ENCODE data around the gene NCAPD3.
A peak's percentile ranks its signal among the peaks of the same experiment; 100 is the strongest.

NCAPD3 gene

GRCh38 chr11:134252346-134253187 lies 28.8 kb upstream of the NCAPD3 start:
- DNase-seq = peak; percentile 65

GRCh38 chr11:134250675-134251074 lies 26.9 kb upstream of the NCAPD3 start:
- no peak for DNase-seq

- DNase-seq = no peak
Observed at GRCh38 chr11:134250246-134250645, 26.5 kb upstream of the NCAPD3 start.

GRCh38 chr11:134248910-134249480 lies 25.2 kb upstream of the NCAPD3 start:
- DNase-seq = no peak

- no peak for DNase-seq
Observed at GRCh38 chr11:134246678-134247077, 22.9 kb upstream of the NCAPD3 start.

- DNase-seq = no peak
Observed at GRCh38 chr11:134246100-134246499, 22.3 kb upstream of the NCAPD3 start.

- no peak for DNase-seq
Observed at GRCh38 chr11:134245434-134245833, 21.7 kb upstream of the NCAPD3 start.

- no peak for DNase-seq
Observed at GRCh38 chr11:134244593-134244992, 20.8 kb upstream of the NCAPD3 start.

GRCh38 chr11:134243913-134244312 lies 20.1 kb upstream of the NCAPD3 start:
- no peak for DNase-seq

GRCh38 chr11:134242376-134242775 lies 18.6 kb upstream of the NCAPD3 start:
- no peak for DNase-seq

GRCh38 chr11:134240592-134240991 lies 16.8 kb upstream of the NCAPD3 start:
- no peak for DNase-seq

GRCh38 chr11:134238956-134239355 lies 15.2 kb upstream of the NCAPD3 start:
- DNase-seq = no peak

GRCh38 chr11:134237557-134237922 lies 13.8 kb upstream of the NCAPD3 start:
- no peak for DNase-seq

GRCh38 chr11:134236834-134237556 lies 13.2 kb upstream of the NCAPD3 start:
- DNase-seq = no peak

GRCh38 chr11:134235399-134235798 lies 11.6 kb upstream of the NCAPD3 start:
- DNase-seq = no peak

- no peak for DNase-seq
Observed at GRCh38 chr11:134233729-134234179, 10.0 kb upstream of the NCAPD3 start.

GRCh38 chr11:134231958-134232659 lies 8.3 kb upstream of the NCAPD3 start:
- no peak for DNase-seq

GRCh38 chr11:134230339-134230738 lies 6.6 kb upstream of the NCAPD3 start:
- DNase-seq = no peak

- no peak for DNase-seq
Observed at GRCh38 chr11:134229126-134229790, 5.5 kb upstream of the NCAPD3 start.

- DNase-seq = no peak
Observed at GRCh38 chr11:134228625-134229024, 4.9 kb upstream of the NCAPD3 start.

- no peak for DNase-seq
Observed at GRCh38 chr11:134226806-134227325, 3.1 kb upstream of the NCAPD3 start.

All from DMS79 (cell line).